Activated CD8-positive, alpha-beta memory T cell treated with anti-CD3 and anti-CD28 coated beads, Interleukin-2, amount 50 U/mL, for 24 hours (primary cell): Measurements from ENCODE around the gene DNER.
"Not testable (repeated sequence)": the region's sequence is repeated elsewhere in the genome, so short reads cannot be mapped to it uniquely, and the experiment has no call there.

ENCODE experiments used
- DNase-seq: peaks from one replicate; pipeline ENCODE4 v3.0.0-alpha.2; 2020; ENCODE audit errors: extremely low read depth

Gene DNER

GRCh38 chr2:229340086-229340760, 374.1 kb downstream of the DNER start:
- DNase-seq = no peak

- DNase-seq = no peak
These were observed 374.7 kb downstream of the DNER start for GRCh38 chr2:229339618-229340017.

GRCh38 chr2:229339171-229339570, 375.2 kb downstream of the DNER start:
- DNase-seq = not testable (repeated sequence)

- DNase-seq = no peak
These were observed 378.4 kb downstream of the DNER start for GRCh38 chr2:229335877-229336346.

- no peak for DNase-seq
These were observed 379.0 kb downstream of the DNER start for GRCh38 chr2:229335330-229335729.

GRCh38 chr2:229330952-229331351, 383.4 kb downstream of the DNER start:
- DNase-seq = no peak

- no peak for DNase-seq
These were observed 394.8 kb downstream of the DNER start for GRCh38 chr2:229319558-229319957.

GRCh38 chr2:229314117-229314516, 400.2 kb downstream of the DNER start:
- no peak for DNase-seq

- DNase-seq = no peak
These were observed 400.8 kb downstream of the DNER start for GRCh38 chr2:229313591-229313990.
